GM12874 (cell line): Measurements from ENCODE around the gene LRP10.

ENCODE experiments used
- CTCF ChIP-seq: IDR thresholded peaks from 2 replicates; pipeline ENCODE4 v1.5.1; 2011; ENCODE audit warnings: low read depth, mild to moderate bottlenecking, control low read depth, low read length, moderate library complexity; ENCODE audit not compliant: insufficient read depth

Gene LRP10

GRCh38 chr14:22836301-22837113 is 35.0 kb upstream of the LRP10 start, which contains the start of gene MMP14:
Gene MMP14 (plus strand): TSS chr14:22836585. CDS start chr14:22836818, 233 bp downstream.
- no peak for TF ChIP-seq CTCF

GRCh38 chr14:22837114-22837749 is 34.3 kb upstream of the LRP10 start:
- no peak for TF ChIP-seq CTCF

- TF ChIP-seq CTCF = no peak
Observed at GRCh38 chr14:22837750-22838538, 33.6 kb upstream of the LRP10 start.

GRCh38 chr14:22838631-22839041 is 32.9 kb upstream of the LRP10 start:
- TF ChIP-seq CTCF = no peak

GRCh38 chr14:22839159-22839779 is 32.3 kb upstream of the LRP10 start:
- TF ChIP-seq CTCF = no peak

GRCh38 chr14:22841311-22841710 is 30.2 kb upstream of the LRP10 start:
- no peak for TF ChIP-seq CTCF

GRCh38 chr14:22841769-22842168 is 29.8 kb upstream of the LRP10 start:
- no peak for TF ChIP-seq CTCF
